ENCODE data around the gene PLPPR5. TPM values are rescaled to one million over a fixed set of nuclear protein-coding genes. Genes with fewer than 3 reads are reported as not detected.

Gene PLPPR5
- total and polyA plus RNA-seq, 2 of the 4 experiments (the other 2 are of a cell fraction): under 0.01 to 0.05 TPM

GRCh38 chr1:98908980-98909379 is 95.7 kb downstream of the PLPPR5 start:
- no CpG with 5 or more reads among the region's 1 CpG for WGBS, 2 experiments (ENCODE audit: extremely low coverage in 2 of 2, insufficient read length in 1 of 2)
- no peak overlapping the region for H2BK120ac ChIP-seq (ENCODE audit: low read depth, low read length)

More at GRCh38 chr1:98908980-98909379, 95.7 kb downstream of the PLPPR5 start:
- Histone ChIP-seq H3K4me1 (ENCODE audit: control insufficient read depth, insufficient read depth, low read length) (no peaks in the 10 kb centered on the region), H2AFZ (replicated peaks; ENCODE audit: low read length, poor library complexity) (no peak overlapping the region), H4K91ac (ENCODE audit: insufficient read depth, low read depth, low read length) (no peak overlapping the region), H4K8ac (ENCODE audit: low read depth in 2 of 2, low read length in 2 of 2) (no peak overlapping the region), H2BK15ac (ENCODE audit: low read depth, low read length) (no peak overlapping the region), H2AK9ac (replicated peaks; ENCODE audit: low read depth, low read length, poor library complexity) (no peak overlapping the region), H3K4ac (ENCODE audit: low read depth, low read length) (no peak overlapping the region), H3K27me3 (ENCODE audit: control insufficient read depth, insufficient read depth, low read length) (no peaks in the 10 kb centered on the region; the same call in 1 of the 2 replicates), H3K9me3 (ENCODE audit: control insufficient read depth, insufficient read depth, low read length) (no peaks in the 10 kb centered on the region), H3K4me3 (ENCODE audit: insufficient read depth, low read depth, low read length) (no peak overlapping the region), H2BK5ac (ENCODE audit: low read depth, low read length, poor library complexity, severe bottlenecking) (no peak overlapping the region), H3K14ac (replicated peaks; ENCODE audit: low read depth, low read length) (no peak overlapping the region), H3K36me3 (ENCODE audit: control insufficient read depth, insufficient read depth, low read length) (no peaks in the 10 kb centered on the region), H4K20me1 (ENCODE audit: insufficient read depth, low read length) (no peaks in the 10 kb centered on the region), H3K9ac (ENCODE audit: low read depth, low read length) (no peak overlapping the region), H3K4me2 (ENCODE audit: low read depth, low read length) (no peak overlapping the region), H3K18ac (ENCODE audit: low read depth, low read length) (no peak overlapping the region), H2AK5ac (ENCODE audit: low read depth, low read length) (no peak overlapping the region), H4K5ac (ENCODE audit: low read depth, low read length) (no peak overlapping the region), H3K27ac (ENCODE audit: insufficient read depth, low read length) (no peak overlapping the region), H3K56ac (ENCODE audit: extremely low read depth, insufficient read depth, low read length) (no peak overlapping the region), H3K23ac (ENCODE audit: low read depth, low read length) (no peak overlapping the region), H3K9me1 (ENCODE audit: insufficient read depth, low read length) (no peaks in the 10 kb centered on the region), H3K79me1 (ENCODE audit: low read depth in 1 of 2, low read length in 2 of 2) (no peaks in the 10 kb centered on the region), H2BK20ac (ENCODE audit: low read depth, low read length) (no peak overlapping the region)
- no peak for DNase-seq
- CTCF ChIA-PET: no interaction called here
- in situ Hi-C loops (cut with MboI; ENCODE audit: low sequenced_read_pairs): no loop called here
- BruUV-seq (replicated peaks): no TSS peak
- intact Hi-C loops (cut with micrococcal nuclease): no loop called here
- dilution Hi-C loops (cut with HindIII; ENCODE audit: low sequenced_read_pairs, unreplicated experiment): no loop called here
- POLR2A ChIA-PET (ENCODE audit: unreplicated experiment): interaction anchor here (0.6 kb wide), 1 partner anchor 10 kb away, joined by 3 read pairs; no protein-coding TSS in a partner anchor
- no peak for TF ChIP-seq MXI1 (IDR thresholded peaks at IDR 0.05; ENCODE audit: borderline replicate concordance, low read depth, low read length)
- no peak for TF ChIP-seq CHD1 (IDR thresholded peaks at IDR 0.05; ENCODE audit: low read depth, low read length)
- TF ChIP-seq, protein P1, sequence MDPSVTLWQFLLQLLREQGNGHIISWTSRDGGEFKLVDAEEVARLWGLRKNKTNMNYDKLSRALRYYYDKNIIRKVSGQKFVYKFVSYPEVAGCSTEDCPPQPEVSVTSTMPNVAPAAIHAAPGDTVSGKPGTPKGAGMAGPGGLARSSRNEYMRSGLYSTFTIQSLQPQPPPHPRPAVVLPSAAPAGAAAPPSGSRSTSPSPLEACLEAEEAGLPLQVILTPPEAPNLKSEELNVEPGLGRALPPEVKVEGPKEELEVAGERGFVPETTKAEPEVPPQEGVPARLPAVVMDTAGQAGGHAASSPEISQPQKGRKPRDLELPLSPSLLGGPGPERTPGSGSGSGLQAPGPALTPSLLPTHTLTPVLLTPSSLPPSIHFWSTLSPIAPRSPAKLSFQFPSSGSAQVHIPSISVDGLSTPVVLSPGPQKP (IDR thresholded peaks at IDR 0.05; ENCODE audit: borderline replicate concordance, low read depth, low read length): no peak
- no peak for TF ChIP-seq MAFK (IDR thresholded peaks at IDR 0.05; ENCODE audit: low read depth, low read length)
- TF ChIP-seq SMC3 (IDR thresholded peaks at IDR 0.05; ENCODE audit: low read depth, low read length): no peak
- TF ChIP-seq FOS (IDR thresholded peaks at IDR 0.05; ENCODE audit: low read depth, low read length): no peak
- no peak for TF ChIP-seq RCOR1 (IDR thresholded peaks at IDR 0.05; ENCODE audit: insufficient replicate concordance, low read length)
- no peak for TF ChIP-seq RAD21 (IDR thresholded peaks at IDR 0.05; ENCODE audit: low read length)
- no peak for TF ChIP-seq CTCF (conservative IDR thresholded peaks at IDR 0.05; ENCODE audit: low read depth, low read length)
- TF ChIP-seq BHLHE40 (IDR thresholded peaks at IDR 0.05; ENCODE audit: low read depth, low read length): no peak
- no peak for TF ChIP-seq RFX5 (IDR thresholded peaks at IDR 0.05; ENCODE audit: low read depth, low read length)
- no peak for TF ChIP-seq NFE2L2 (IDR thresholded peaks at IDR 0.05; ENCODE audit: low read depth, low read length)
- TF ChIP-seq, protein P2, sequence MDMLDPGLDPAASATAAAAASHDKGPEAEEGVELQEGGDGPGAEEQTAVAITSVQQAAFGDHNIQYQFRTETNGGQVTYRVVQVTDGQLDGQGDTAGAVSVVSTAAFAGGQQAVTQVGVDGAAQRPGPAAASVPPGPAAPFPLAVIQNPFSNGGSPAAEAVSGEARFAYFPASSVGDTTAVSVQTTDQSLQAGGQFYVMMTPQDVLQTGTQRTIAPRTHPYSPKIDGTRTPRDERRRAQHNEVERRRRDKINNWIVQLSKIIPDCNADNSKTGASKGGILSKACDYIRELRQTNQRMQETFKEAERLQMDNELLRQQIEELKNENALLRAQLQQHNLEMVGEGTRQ (IDR thresholded peaks at IDR 0.05; ENCODE audit: low read depth, low read length): no peak
- TF ChIP-seq CEBPB (IDR thresholded peaks at IDR 0.05; ENCODE audit: low read depth, low read length): no peak
- TF ChIP-seq MAZ (IDR thresholded peaks at IDR 0.05; ENCODE audit: borderline replicate concordance, low read depth, low read length): no peak
- no peak for TF ChIP-seq POLR2A (IDR thresholded peaks at IDR 0.05; ENCODE audit: low read depth, low read length)
- no peak for ATAC-seq (ENCODE audit: low read depth)
